ENCODE results near the gene NEMP2. TPM values are rescaled to one million over a fixed set of nuclear protein-coding genes. Genes with fewer than 3 reads are reported as not detected.

NEMP2 gene
- total and polyA plus RNA-seq, 2 of the 8 experiments (the other 6 are each of a cell fraction or from before 2014, with no cell fraction given) = 3.1 to 5.3 TPM

DNA sequence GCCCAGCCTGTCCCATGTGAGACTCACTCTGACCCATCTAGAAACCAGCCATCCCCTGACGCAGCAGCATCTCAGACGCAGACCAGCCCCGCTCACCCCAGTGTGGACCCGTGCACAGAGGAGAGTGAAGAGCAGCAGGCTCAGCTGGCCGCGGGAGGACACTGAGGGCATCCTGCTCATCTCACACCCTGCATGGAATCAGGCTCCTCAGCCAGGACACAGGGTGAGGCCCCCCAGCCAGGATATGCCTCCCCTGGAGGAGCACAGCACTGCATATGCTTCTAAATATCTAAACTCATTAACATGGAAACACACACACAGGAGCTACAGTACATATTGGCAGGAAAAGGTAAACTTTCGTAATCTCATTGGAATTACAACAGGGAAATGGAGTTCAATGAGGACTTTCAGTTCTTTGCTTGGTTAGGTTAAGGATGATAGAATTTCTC lies 34.4 kb downstream of the NEMP2 start:
- WGBS, 2 experiments (ENCODE audit: extremely low coverage in 1 of 2, insufficient coverage in 1 of 2, insufficient read length in 1 of 2, insufficient replicate concordance in 2 of 2, low coverage in 1 of 2, low lambda C conversion rate in 2 of 2, missing lambda C conversion rate in 1 of 2) = 86% methylated on average over 7 of the region's 7 CpGs; no CpG with 5 or more reads in 1 of the 2 experiments
- POLR2A ChIA-PET (ENCODE audit: partially characterized antibody) = no interaction called here
- FAIRE-seq (no peak), DNase-seq (ENCODE audit: low read depth in 1 of 2, low spot score in 2 of 2) (no peak)
- Histone ChIP-seq H3K23ac (ENCODE audit: insufficient read length) (no peak overlapping the region), H3K4me2 (ENCODE audit: insufficient read depth in 1 of 2, low read depth in 2 of 2, low read length in 2 of 2) (no peak overlapping the region), H2BK15ac (ENCODE audit: low read length) (no peak overlapping the region), H4K5ac (ENCODE audit: insufficient read length, low read depth, low read length) (no peak overlapping the region), H3K27ac (ENCODE audit: low read depth, low read length) (no peak overlapping the region), H3K9me3 (ENCODE audit: insufficient read depth in 2 of 2, low read depth in 1 of 2, low read length in 1 of 2) (no peaks in the 10 kb centered on the region), H2AFZ (ENCODE audit: low read length) (no peak overlapping the region), H3K36me3 (ENCODE audit: control insufficient read depth in 2 of 4, insufficient read depth in 4 of 4, low read length in 3 of 4) (no peaks in the 10 kb centered on the region; a peak in 1 of 8 replicates), H3K27me3 (replicated peaks in 1 of 4; ENCODE audit: control insufficient read depth in 3 of 4, extremely low read depth in 1 of 4, insufficient read depth in 3 of 4, low read length in 3 of 4) (no peaks in the 10 kb centered on the region), H3K56ac (replicated peaks; ENCODE audit: insufficient read length, low read depth, low read length) (no peak overlapping the region), H3K23me2 (ENCODE audit: low read depth, low read length) (no peaks in the 10 kb centered on the region), H3K79me1 (ENCODE audit: low read depth, low read length) (no peaks in the 10 kb centered on the region), H2BK5ac (ENCODE audit: low read depth, low read length) (no peak overlapping the region), H4K91ac (replicated peaks; ENCODE audit: insufficient read length, low read length) (no peak overlapping the region), H3K4ac (replicated peaks; ENCODE audit: insufficient read length, low read depth, low read length) (no peak overlapping the region), H3K4me3 (ENCODE audit: extremely low read depth in 1 of 4, insufficient read depth in 2 of 4, low read depth in 3 of 4, low read length in 4 of 4) (no peak overlapping the region), H2BK120ac (replicated peaks; ENCODE audit: low read depth, low read length) (no peak overlapping the region), H2BK12ac (ENCODE audit: low read depth, low read length) (no peak overlapping the region), H2BK20ac (ENCODE audit: low read length) (no peak overlapping the region), H2AK5ac (ENCODE audit: low read depth, low read length) (no peak overlapping the region), H4K8ac (ENCODE audit: extremely low read depth, insufficient read depth, low read length) (no peak overlapping the region), H3K79me2 (ENCODE audit: control insufficient read depth in 1 of 2, insufficient read depth in 2 of 2, low read length in 2 of 2) (no peaks in the 10 kb centered on the region), H3K14ac (ENCODE audit: insufficient read length) (no peak overlapping the region), H3K4me1 (replicated peaks in 1 of 4; ENCODE audit: control insufficient read depth in 3 of 4, insufficient read depth in 4 of 4, low read length in 3 of 4) (peaks cover 0 to 1% (median 0%) of the 10 kb centered on the region in 4 experiments; a peak in 1 of 7 replicates), H3K9ac (replicated peaks in 1 of 4; ENCODE audit: extremely low read depth in 1 of 4, low read depth in 3 of 4, low read length in 3 of 4) (no peak overlapping the region), H4K20me1 (replicated peaks in 1 of 2; ENCODE audit: control insufficient read depth in 1 of 2, insufficient read depth in 2 of 2, low read length in 2 of 2) (no peaks in the 10 kb centered on the region), H3K18ac (ENCODE audit: extremely low read depth, low read length) (no peak overlapping the region)
- CTCF ChIA-PET (ENCODE audit: partially characterized antibody) = no interaction called here
- TF ChIP-seq SP4 (IDR thresholded peaks at IDR 0.05; ENCODE audit: low read length) (no peak), RNF2 (IDR thresholded peaks at IDR 0.05; ENCODE audit: borderline replicate concordance, low read depth, low read length, missing control alignments, poor library complexity, severe bottlenecking) (no peak), FOSL1 (IDR thresholded peaks at IDR 0.05; ENCODE audit: insufficient read depth, low read depth, low read length) (no peak)
- TF ChIP-seq, protein P1, sequence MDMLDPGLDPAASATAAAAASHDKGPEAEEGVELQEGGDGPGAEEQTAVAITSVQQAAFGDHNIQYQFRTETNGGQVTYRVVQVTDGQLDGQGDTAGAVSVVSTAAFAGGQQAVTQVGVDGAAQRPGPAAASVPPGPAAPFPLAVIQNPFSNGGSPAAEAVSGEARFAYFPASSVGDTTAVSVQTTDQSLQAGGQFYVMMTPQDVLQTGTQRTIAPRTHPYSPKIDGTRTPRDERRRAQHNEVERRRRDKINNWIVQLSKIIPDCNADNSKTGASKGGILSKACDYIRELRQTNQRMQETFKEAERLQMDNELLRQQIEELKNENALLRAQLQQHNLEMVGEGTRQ (IDR thresholded peaks at IDR 0.05; ENCODE audit: low read length) = no peak

All from H1 (cell line).